GM12891 (cell line): ENCODE results near the gene PAX7.

Experiments used
- POLR2A ChIP-seq: IDR thresholded peaks from 2 replicates; pipeline ENCODE4 v1.6.1; 2011; ENCODE audit warnings: low read depth, low read length, control low read depth
- POLR2AphosphoS5 ChIP-seq: IDR thresholded peaks from 2 replicates; pipeline ENCODE4 v1.6.1; 2011; ENCODE audit warnings: low read depth, low read length, control low read depth

DNA sequence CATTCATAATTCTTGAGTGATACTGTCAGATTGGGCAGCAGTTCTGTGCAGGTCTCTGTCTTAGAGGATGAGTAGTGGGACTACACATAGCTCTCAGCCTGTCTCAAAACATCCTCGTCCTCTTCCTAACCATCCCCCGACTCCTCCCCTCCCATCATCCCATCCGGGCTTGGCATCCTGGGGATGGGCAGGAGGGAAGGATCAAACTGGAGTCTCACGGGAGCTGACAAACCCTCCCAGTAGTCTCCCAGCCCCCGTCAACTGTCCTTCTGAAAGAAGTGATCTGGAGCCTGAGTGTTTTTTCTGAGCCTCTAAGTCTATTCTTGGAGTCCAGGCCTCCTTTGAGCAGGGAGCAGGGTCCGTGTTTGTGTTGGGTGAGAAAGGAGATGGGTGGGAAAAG, 102.0 kb downstream of the PAX7 start:
- TF ChIP-seq POLR2AphosphoS5: no peak
- TF ChIP-seq POLR2A: no peak
